H9 (cell line): Measurements from ENCODE around the gene PLEKHN1. TPM values are rescaled to one million over a fixed set of nuclear protein-coding genes. Genes with fewer than 3 reads are reported as not detected.

Experiments used
- DNase-seq: peaks from one replicate; pipeline ENCODE4 v3.0.0-alpha.2; 2017
- H2AFZ ChIP-seq: one replicate; pipeline ENCODE4 v1.6.1; 2013; ENCODE audit warnings: mild to moderate bottlenecking, low read length, control low read depth, moderate library complexity
- H2AK5ac ChIP-seq: 2 replicates; pipeline ENCODE4 v1.6.1; 2013; ENCODE audit warnings: low read length, control low read depth, mixed read lengths; ENCODE audit not compliant: insufficient read length
- H2BK120ac ChIP-seq: one replicate; pipeline ENCODE4 v1.6.1; 2013; ENCODE audit warnings: low read depth, mild to moderate bottlenecking, low read length, control low read depth, inconsistent platforms; ENCODE audit not compliant: poor library complexity, severe bottlenecking
- H2BK12ac ChIP-seq: 2 replicates; pipeline ENCODE4 v1.6.1; 2013; ENCODE audit warnings: low read length, control low read depth, mixed read lengths, low read depth; ENCODE audit not compliant: insufficient read length
- H2BK15ac ChIP-seq: 2 replicates; pipeline ENCODE4 v1.6.1; 2013; ENCODE audit warnings: low read depth, low read length, control low read depth
- H2BK20ac ChIP-seq: one replicate; pipeline ENCODE4 v1.6.1; 2013; ENCODE audit warnings: low read depth, mild to moderate bottlenecking, low read length, control low read depth, inconsistent platforms; ENCODE audit not compliant: poor library complexity, severe bottlenecking
- H2BK5ac ChIP-seq: 2 replicates; pipeline ENCODE4 v1.6.1; 2013; ENCODE audit warnings: low read length, control low read depth, mixed read lengths; ENCODE audit not compliant: insufficient read length
- H3K14ac ChIP-seq: 2 replicates; pipeline ENCODE4 v1.6.1; 2013; ENCODE audit warnings: low read length, control low read depth; ENCODE audit not compliant: insufficient read depth
- H3K18ac ChIP-seq: 2 replicates; pipeline ENCODE4 v1.6.1; 2013; ENCODE audit warnings: low read depth, mild to moderate bottlenecking, mixed read lengths, low read length, control low read depth; ENCODE audit not compliant: insufficient read length
- H3K23ac ChIP-seq: 2 replicates; pipeline ENCODE4 v1.6.1; 2013; ENCODE audit warnings: low read length, control low read depth, mixed read lengths, low read depth; ENCODE audit not compliant: insufficient read length
- H3K23me2 ChIP-seq: 2 replicates; pipeline ENCODE4 v1.6.1; 2013; ENCODE audit warnings: low read depth, mild to moderate bottlenecking, mixed read lengths, low read length, control low read depth; ENCODE audit not compliant: insufficient read length, poor library complexity, severe bottlenecking
- H3K27ac ChIP-seq: 2 replicates; pipeline ENCODE4 v1.5.1; 2013; ENCODE audit warnings: low read length, control low read depth, mixed read lengths, low read depth; ENCODE audit not compliant: insufficient read length
- H3K27me3 ChIP-seq: 2 replicates; pipeline ENCODE4 v1.6.1; 2013; ENCODE audit warnings: low read length, control low read depth, inconsistent platforms; ENCODE audit not compliant: insufficient read depth
- H3K4ac ChIP-seq: 2 replicates; pipeline ENCODE4 v1.6.1; 2013; ENCODE audit warnings: low read depth, mild to moderate bottlenecking, control low read depth, inconsistent platforms, low read length, moderate library complexity
- H3K4me1 ChIP-seq: 2 replicates; pipeline ENCODE4 v1.6.1; 2013; ENCODE audit warnings: low read length, control low read depth, inconsistent platforms; ENCODE audit not compliant: insufficient read depth
- H3K4me2 ChIP-seq: 2 replicates; pipeline ENCODE4 v1.6.1; 2013; ENCODE audit warnings: low read length, control low read depth, mixed read lengths; ENCODE audit not compliant: insufficient read length, insufficient read depth
- H3K56ac ChIP-seq: 2 replicates; pipeline ENCODE4 v1.6.1; 2013; ENCODE audit warnings: low read depth, mild to moderate bottlenecking, mixed read lengths, low read length, control low read depth; ENCODE audit not compliant: insufficient read length
- H3K79me1 ChIP-seq: 2 replicates; pipeline ENCODE4 v1.6.1; 2013; ENCODE audit warnings: low read depth, mild to moderate bottlenecking, moderate library complexity, low read length, control low read depth, inconsistent platforms; ENCODE audit not compliant: insufficient read depth, poor library complexity, severe bottlenecking
- H3K79me2 ChIP-seq: 2 replicates; pipeline ENCODE4 v1.6.1; 2013; ENCODE audit warnings: low read length, control low read depth, inconsistent platforms; ENCODE audit not compliant: insufficient read depth
- H3K9ac ChIP-seq: 2 replicates; pipeline ENCODE4 v1.6.1; 2013; ENCODE audit warnings: low read length, control low read depth, mixed read lengths; ENCODE audit not compliant: insufficient read length; ENCODE audit errors: extremely low read depth
- H3K9me3 ChIP-seq: one replicate; pipeline ENCODE4 v1.6.1; 2013; ENCODE audit warnings: low read depth, low read length, inconsistent platforms; ENCODE audit not compliant: control insufficient read depth
- H3T11ph ChIP-seq: one replicate; pipeline ENCODE4 v1.6.1; 2013; ENCODE audit warnings: mild to moderate bottlenecking, low read length, control low read depth, inconsistent platforms
- H4K20me1 ChIP-seq: one replicate; pipeline ENCODE4 v1.6.1; 2013; ENCODE audit not compliant: control insufficient read depth, insufficient read length, insufficient read depth
- H4K5ac ChIP-seq: 2 replicates; pipeline ENCODE4 v1.6.1; 2013; ENCODE audit warnings: low read depth, mild to moderate bottlenecking, mixed read lengths, low read length, control low read depth; ENCODE audit not compliant: insufficient read length
- H4K8ac ChIP-seq: replicated peaks from 2 replicates; pipeline ENCODE4 v1.6.1; 2013; ENCODE audit warnings: low read length, control low read depth, mixed read lengths, low read depth; ENCODE audit not compliant: insufficient read length
- H4K91ac ChIP-seq: 2 replicates; pipeline ENCODE4 v1.6.1; 2013; ENCODE audit warnings: low read depth, mild to moderate bottlenecking, moderate library complexity, mixed read lengths, low read length, control low read depth; ENCODE audit not compliant: insufficient read length
- H3K27ac Mint-ChIP-seq, 3 experiments: 2 replicates in 2 of 3; 3 replicates in 1 of 3; pipeline ENCODE4 v1.8.0; 2020 to 2021; ENCODE audit warnings: mixed read lengths in 3 of 3, mild to moderate bottlenecking in 1 of 3, moderate library complexity in 1 of 3
- H3K27me3 Mint-ChIP-seq: 2 replicates; pipeline ENCODE4 v1.8.0; 2021; ENCODE audit warnings: low read depth, mild to moderate bottlenecking, moderate library complexity, mixed read lengths
- H3K36me3 Mint-ChIP-seq, 3 experiments: 2 replicates in 2 of 3; 3 replicates in 1 of 3; pipeline ENCODE4 v1.8.0; 2020 to 2021; ENCODE audit warnings: low read depth in 3 of 3, mixed read lengths in 3 of 3; ENCODE audit not compliant: insufficient read depth in 1 of 3
- H3K4me1 Mint-ChIP-seq, 2 experiments: 2 replicates each; pipeline ENCODE4 v1.8.0; 2020; ENCODE audit warnings: mixed read lengths in 2 of 2
- H3K4me3 Mint-ChIP-seq, 2 experiments: 2 replicates in 1 of 2; 3 replicates in 1 of 2; pipeline ENCODE4 v1.8.0; 2020 to 2021; ENCODE audit warnings: mild to moderate bottlenecking in 2 of 2, mixed read lengths in 2 of 2, moderate library complexity in 1 of 2
- H3K9me3 Mint-ChIP-seq, 2 experiments: 2 replicates in 1 of 2; 3 replicates in 1 of 2; pipeline ENCODE4 v1.8.0; 2020; ENCODE audit warnings: mild to moderate bottlenecking in 2 of 2, mixed read lengths in 2 of 2, moderate library complexity in 1 of 2
- CTCF ChIP-seq: fragments of 200-600 bp; sonication (generic); conservative IDR thresholded peaks from 3 replicates; pipeline ENCODE4 v1.8.0; 2021; ENCODE audit warnings: antibody characterized with exemption, mild to moderate bottlenecking
- WGBS: extraction: QIAGEN DNeasy Blood & Tissue Kit; methylation state at CpG from one replicate; pipeline ENCODE4 v1.1.7; 2013; ENCODE audit warnings: missing lambda C conversion rate, low lambda C conversion rate, mixed read lengths; ENCODE audit not compliant: insufficient read length; ENCODE audit errors: extremely low coverage; 5-methylcytosine and 5-hydroxymethylcytosine counted together
- total RNA-seq: library from RNA; stranded (reverse); gene quantifications from 2 replicates; pipeline ENCODE4 v1.2.1, GENCODE V29; 2021

Gene PLEKHN1
- total RNA-seq, 1 experiment from 2014 or later, result 3.0 TPM

DNA sequence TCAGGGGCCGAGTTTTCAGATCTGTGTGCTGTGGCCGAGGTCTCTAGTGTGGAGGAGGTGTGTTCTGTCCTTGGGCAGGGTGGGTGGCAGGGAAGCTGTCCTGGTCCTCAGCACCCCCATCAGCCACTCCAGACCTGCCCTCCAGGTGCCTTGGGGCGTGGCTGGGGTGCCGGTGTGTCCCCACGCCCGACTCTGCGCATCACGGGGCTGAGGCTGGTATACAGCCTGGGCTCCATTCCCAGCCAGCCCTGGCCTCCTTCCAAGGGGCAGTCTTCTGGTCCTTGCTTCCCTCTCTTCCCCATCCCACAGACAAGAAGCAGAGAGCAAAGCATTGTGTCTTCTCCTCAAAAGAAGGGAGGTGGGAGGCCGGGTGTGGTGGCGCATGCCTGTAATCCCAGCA, 38.5 kb upstream of the PLEKHN1 start:
- no peak overlapping the region for H3K4me2 ChIP-seq
- no peak overlapping the region for H3K18ac ChIP-seq
- no peak overlapping the region for H3K27ac ChIP-seq
- H2AK5ac ChIP-seq, result no peak overlapping the region
- peaks cover 10% of the 10 kb centered on the region for H4K20me1 ChIP-seq
- no peak overlapping the region for H2BK120ac ChIP-seq
- no CpG with 5 or more reads among the region's 10 CpGs for WGBS
- no peaks in the 10 kb centered on the region for H3K79me1 ChIP-seq
- H2BK5ac ChIP-seq, result no peak overlapping the region
- peaks cover 0 to 3% (median 0%) of the 10 kb centered on the region in 3 experiments; a peak in 2 of 7 replicates for H3K36me3 Mint-ChIP-seq
- H3K4ac ChIP-seq, result no peak overlapping the region
- no peak overlapping the region for H4K5ac ChIP-seq
- H3K4me1 ChIP-seq, result no peaks in the 10 kb centered on the region
- peaks cover 76% of the 10 kb centered on the region for H3K27me3 ChIP-seq
- H3K9me3 ChIP-seq, result no peaks in the 10 kb centered on the region
- no peak overlapping the region for H4K91ac ChIP-seq
- H2BK15ac ChIP-seq, result no peak overlapping the region
- no peak overlapping the region for H3K27ac Mint-ChIP-seq
- H2BK20ac ChIP-seq, result no peak overlapping the region
- peaks cover 7% of the 10 kb centered on the region for H3K23me2 ChIP-seq
- H3K9ac ChIP-seq, result no peak overlapping the region
- no peak for TF ChIP-seq CTCF
- no peak overlapping the region for H3K4me3 Mint-ChIP-seq
- H3K4me1 Mint-ChIP-seq, result peaks cover 12 to 28% of the 10 kb centered on the region in 2 experiments
- no peaks in the 10 kb centered on the region for H3K79me2 ChIP-seq
- H3T11ph ChIP-seq, result no peak overlapping the region
- H2BK12ac ChIP-seq, result no peak overlapping the region
- no peak overlapping the region for H2AFZ ChIP-seq
- no peak for DNase-seq
- H4K8ac ChIP-seq, result no peak overlapping the region
- H3K14ac ChIP-seq, result no peak overlapping the region
- H3K27me3 Mint-ChIP-seq, result peaks cover 90% of the 10 kb centered on the region
- no peak overlapping the region for H3K23ac ChIP-seq
- no peak overlapping the region for H3K56ac ChIP-seq
- H3K9me3 Mint-ChIP-seq, result peaks cover 0 to 6% of the 10 kb centered on the region in 2 experiments; a peak in 2 of 5 replicates
